Right atrium auricular region (tissue), 2 donors: ENCODE results near the gene CRLF1. TPM values are rescaled to one million over a fixed set of nuclear protein-coding genes. Genes with fewer than 3 reads are reported as not detected.

Experiments used
- DNase-seq: peaks from one replicate; pipeline ENCODE4 v3.0.0-alpha.2; 2019; ENCODE audit warnings: low spot score
- H3K27ac ChIP-seq, 2 donors: fragments of 200-600 bp; sonication (generic); 1 replicate in 1 of 2; 2 replicates in 1 of 2; pipeline ENCODE4 v1.5.1; 2016 to 2019
- H3K27me3 ChIP-seq, 2 donors: fragments of 200-600 bp; sonication (generic); one replicate each; pipeline versions ENCODE4 v1.5.1 to v1.6.0; 2017 to 2019
- H3K36me3 ChIP-seq: fragments of 200-600 bp; sonication (generic); one replicate; pipeline ENCODE4 v1.5.1; 2016
- H3K4me1 ChIP-seq, 2 donors: fragments of 200-600 bp; sonication (generic); one replicate each; pipeline versions ENCODE4 v1.5.1 to v1.6.0; 2017 to 2019
- H3K4me3 ChIP-seq, 2 donors: fragments of 200-600 bp; sonication (generic); 1 replicate in 1 of 2; 2 replicates in 1 of 2; pipeline ENCODE4 v1.5.1; 2017 to 2019; ENCODE audit warnings: mild to moderate bottlenecking in 1 of 2, moderate library complexity in 1 of 2
- H3K9me3 ChIP-seq, 2 donors: fragments of 200-600 bp; sonication (generic); one replicate each; pipeline ENCODE4 v1.5.1; 2019
- total RNA-seq, 2 donors: library from RNA; depleted of rRNA; stranded (reverse); fragments of >200 nt; gene quantifications; one replicate each; pipeline ENCODE4 v1.1.0, GENCODE V29; 2016
- TF ChIP-seq, protein P1 (sequence below), 2 donors: fragments of 200-600 bp; sonication (generic); IDR thresholded peaks; one replicate each; pipeline ENCODE4 v1.5.1; 2019; ENCODE audit warnings: antibody characterized with exemption in 2 of 2

Gene CRLF1
- total RNA-seq, 2 donors from 2014 or later, result 71.8 to 73.9 TPM

DNA sequence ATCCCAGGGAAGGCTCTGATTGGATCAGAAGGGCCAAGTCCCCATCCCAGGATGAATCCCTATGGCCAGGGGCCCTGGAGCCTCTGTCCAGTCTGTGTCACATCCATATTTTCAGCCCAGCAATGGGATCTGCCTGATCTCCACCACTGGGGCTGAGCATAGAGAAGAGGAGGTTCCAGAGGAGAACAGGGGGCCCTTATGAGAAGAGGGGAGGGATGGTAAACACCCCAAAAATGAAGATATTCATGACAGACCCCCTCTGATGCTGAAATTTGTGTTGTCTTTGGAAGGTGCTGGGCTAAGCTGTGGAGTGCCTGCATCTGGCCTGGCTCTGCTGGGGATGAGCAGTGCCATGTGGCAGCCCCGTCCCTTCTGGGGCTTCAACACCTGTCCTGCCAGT is 44.7 kb upstream of the CRLF1 start:
- Histone ChIP-seq H3K4me3 (no peak overlapping the region), H3K9me3 (no peaks in the 10 kb centered on the region), H3K27ac (peak overlapping the region; percentile 76 to 87), H3K4me1 (peaks cover 0 to 53% of the 10 kb centered on the region in 2 donors), H3K36me3 (no peaks in the 10 kb centered on the region), H3K27me3 (no peaks in the 10 kb centered on the region)
- DNase-seq, result no peak
- TF ChIP-seq, protein P1, sequence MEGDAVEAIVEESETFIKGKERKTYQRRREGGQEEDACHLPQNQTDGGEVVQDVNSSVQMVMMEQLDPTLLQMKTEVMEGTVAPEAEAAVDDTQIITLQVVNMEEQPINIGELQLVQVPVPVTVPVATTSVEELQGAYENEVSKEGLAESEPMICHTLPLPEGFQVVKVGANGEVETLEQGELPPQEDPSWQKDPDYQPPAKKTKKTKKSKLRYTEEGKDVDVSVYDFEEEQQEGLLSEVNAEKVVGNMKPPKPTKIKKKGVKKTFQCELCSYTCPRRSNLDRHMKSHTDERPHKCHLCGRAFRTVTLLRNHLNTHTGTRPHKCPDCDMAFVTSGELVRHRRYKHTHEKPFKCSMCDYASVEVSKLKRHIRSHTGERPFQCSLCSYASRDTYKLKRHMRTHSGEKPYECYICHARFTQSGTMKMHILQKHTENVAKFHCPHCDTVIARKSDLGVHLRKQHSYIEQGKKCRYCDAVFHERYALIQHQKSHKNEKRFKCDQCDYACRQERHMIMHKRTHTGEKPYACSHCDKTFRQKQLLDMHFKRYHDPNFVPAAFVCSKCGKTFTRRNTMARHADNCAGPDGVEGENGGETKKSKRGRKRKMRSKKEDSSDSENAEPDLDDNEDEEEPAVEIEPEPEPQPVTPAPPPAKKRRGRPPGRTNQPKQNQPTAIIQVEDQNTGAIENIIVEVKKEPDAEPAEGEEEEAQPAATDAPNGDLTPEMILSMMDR (IDR thresholded peaks at IDR 0.05), result no peak

DNA sequence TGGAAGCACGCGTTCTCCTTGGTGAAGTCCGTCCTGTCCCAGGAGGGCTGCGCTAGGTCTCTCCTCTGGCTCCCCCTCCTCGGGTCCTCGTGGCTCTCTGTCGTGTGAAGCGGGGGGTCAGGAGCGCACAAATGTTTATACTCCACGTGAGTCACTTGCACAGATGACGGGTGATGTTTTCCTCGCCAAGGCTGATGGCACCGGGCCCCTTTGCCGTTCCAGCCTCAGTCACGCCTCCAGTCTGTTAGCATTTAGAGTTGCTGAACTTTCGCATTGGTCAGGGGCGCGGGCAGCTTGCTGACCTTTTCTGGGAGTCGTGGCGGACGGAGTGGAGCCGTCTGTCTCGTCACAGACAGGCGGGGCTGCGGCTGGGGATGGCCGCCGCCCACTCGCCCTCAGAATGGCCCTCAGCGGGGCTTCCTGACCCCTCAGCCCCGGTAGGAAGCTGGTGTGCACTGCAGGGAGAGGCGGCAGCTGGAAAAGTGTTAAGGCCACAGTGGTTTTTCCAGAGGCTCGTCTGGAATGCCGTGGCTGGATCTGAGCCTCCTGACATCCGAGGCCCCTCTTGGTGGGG is 44.0 kb upstream of the CRLF1 start:
- H3K9me3 ChIP-seq, result no peaks in the 10 kb centered on the region
- H3K4me3 ChIP-seq, result peak overlapping the region in 1 of 2 donors; percentile 33
- peak overlapping the region; percentile 76 to 87 for H3K27ac ChIP-seq
- peaks cover 0 to 51% of the 10 kb centered on the region in 2 donors for H3K4me1 ChIP-seq
- DNase-seq, result peak; percentile 98
- TF ChIP-seq, protein P1 (IDR thresholded peaks at IDR 0.05), result no peak
- no peaks in the 10 kb centered on the region for H3K27me3 ChIP-seq
- H3K36me3 ChIP-seq, result no peaks in the 10 kb centered on the region

DNA sequence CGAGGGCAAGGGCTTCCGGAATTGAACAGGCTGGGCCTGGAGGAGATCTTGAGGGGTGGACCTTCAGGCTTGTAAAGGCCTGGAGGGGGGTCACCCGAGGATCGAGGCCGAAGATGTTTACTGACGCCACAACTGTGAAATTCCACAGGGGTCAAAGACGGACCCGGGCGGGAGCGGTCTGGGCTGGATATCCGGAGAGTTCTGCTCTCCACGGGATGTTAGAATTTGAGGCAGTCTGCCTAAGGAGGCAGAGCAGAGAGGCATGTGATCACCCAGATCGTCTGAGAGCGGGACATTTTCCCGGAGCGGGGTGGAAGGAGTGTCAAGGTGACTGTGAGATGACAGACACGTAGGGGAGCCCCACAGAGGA is 43.4 kb upstream of the CRLF1 start:
- peak; percentile 92 for DNase-seq
- H3K9me3 ChIP-seq, result no peaks in the 10 kb centered on the region
- TF ChIP-seq, protein P1 (IDR thresholded peaks at IDR 0.05), result no peak
- no peaks in the 10 kb centered on the region for H3K36me3 ChIP-seq
- no peaks in the 10 kb centered on the region for H3K27me3 ChIP-seq
- peak overlapping the region in 1 of 2 donors; percentile 33 for H3K4me3 ChIP-seq
- peak overlapping the region; percentile 76 to 87 for H3K27ac ChIP-seq
- peaks cover 0 to 56% of the 10 kb centered on the region in 2 donors for H3K4me1 ChIP-seq

DNA sequence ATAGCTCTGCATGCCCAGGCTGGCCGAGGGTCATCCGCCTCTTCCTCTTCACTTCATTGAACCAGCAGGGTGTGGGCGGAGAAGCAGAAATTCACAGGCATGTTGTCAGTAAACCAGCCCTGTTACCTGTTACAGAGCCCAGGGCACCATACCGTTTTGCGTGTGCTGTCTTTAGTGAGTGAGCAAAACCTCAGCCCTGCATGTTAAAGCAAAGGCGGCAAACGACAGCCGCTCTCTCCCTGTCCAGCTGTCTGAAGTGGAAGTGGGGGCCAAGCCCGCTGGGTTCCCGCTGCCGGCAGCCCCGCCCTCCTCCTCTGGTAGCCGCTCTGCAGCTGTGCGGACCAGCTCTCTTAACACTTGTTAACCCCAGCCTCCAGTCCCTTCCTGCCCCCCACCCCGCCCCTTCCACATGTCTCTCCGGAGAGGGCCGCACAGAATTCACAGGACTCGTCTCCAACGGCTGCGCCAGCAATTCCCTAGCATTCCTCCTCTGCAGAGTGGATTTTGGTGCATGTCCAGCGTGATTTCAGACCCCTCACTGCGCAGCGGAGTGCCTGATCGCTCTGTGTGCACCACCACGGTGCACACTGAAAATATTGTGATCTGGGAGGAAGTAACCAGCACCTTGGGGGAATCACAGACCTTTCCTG is 42.9 kb upstream of the CRLF1 start:
- peaks cover 0 to 61% of the 10 kb centered on the region in 2 donors for H3K4me1 ChIP-seq
- peak overlapping the region; percentile 76 to 87 for H3K27ac ChIP-seq
- peak overlapping the region in 1 of 2 donors; percentile 33 for H3K4me3 ChIP-seq
- H3K9me3 ChIP-seq, result no peaks in the 10 kb centered on the region
- no peaks in the 10 kb centered on the region for H3K36me3 ChIP-seq
- H3K27me3 ChIP-seq, result no peaks in the 10 kb centered on the region
- TF ChIP-seq, protein P1 (IDR thresholded peaks at IDR 0.05), result no peak
- DNase-seq, result peak; percentile 83

DNA sequence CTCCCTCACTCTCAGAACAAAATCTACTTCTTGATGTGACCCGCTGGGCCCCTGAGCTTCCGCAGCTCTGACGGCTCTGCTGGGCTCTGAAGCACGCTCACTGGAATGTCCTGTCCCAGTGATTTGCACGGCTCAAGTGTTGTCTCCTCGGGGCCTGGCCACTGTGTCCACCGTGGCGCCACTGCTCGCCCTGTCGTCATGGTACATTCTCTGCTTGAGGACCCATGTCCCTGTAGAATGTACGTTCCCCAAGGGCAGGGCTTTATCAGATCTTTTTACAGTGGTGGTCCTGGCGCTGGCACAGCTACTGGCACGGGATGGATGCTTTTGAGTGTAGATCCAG is 42.3 kb upstream of the CRLF1 start:
- DNase-seq, result peak; percentile 89
- Histone ChIP-seq H3K4me1 (peaks cover 0 to 67% of the 10 kb centered on the region in 2 donors), H3K9me3 (no peaks in the 10 kb centered on the region), H3K27me3 (no peaks in the 10 kb centered on the region), H3K4me3 (peak overlapping the region in 1 of 2 donors; percentile 33), H3K27ac (peak overlapping the region; percentile 76 to 87), H3K36me3 (no peaks in the 10 kb centered on the region)
- TF ChIP-seq, protein P1 (IDR thresholded peaks at IDR 0.05), result no peak
